Transverse colon (tissue), 3 donors: Measurements from ENCODE around the gene ETDA.

ENCODE experiments used
- CTCF ChIP-seq, 5 experiments: fragments of 200-600 bp in 3 of 5; fragments of 450-650 bp in 2 of 5; sonication (generic) in 3 of 5; IDR thresholded peaks; 1 replicate in 2 of 5; 2 replicates in 3 of 5; pipeline ENCODE4 v1.5.1; 2016 to 2017; ENCODE audit warnings: antibody characterized with exemption in 5 of 5, inconsistent platforms in 3 of 5, mild to moderate bottlenecking in 2 of 5, moderate library complexity in 1 of 5
- POLR2A ChIP-seq: fragments of 450-650 bp; IDR thresholded peaks from one replicate; pipeline ENCODE4 v1.6.1; 2016; ENCODE audit warnings: antibody characterized with exemption, mild to moderate bottlenecking, moderate library complexity

GRCh38 chrX:135256923-135257322, 5.1 kb downstream of the ETDA start:
- TF ChIP-seq CTCF (IDR thresholded peaks at IDR 0.05) (no peak), POLR2A (no peak)
